HUES48 (cell line): ENCODE data around the gene UBFD1.
"Not testable (repeated sequence)": the region's sequence is repeated elsewhere in the genome, so short reads cannot be mapped to it uniquely, and the experiment has no call there.

Experiments
- H3K27ac ChIP-seq: one replicate; pipeline ENCODE4 v1.7.0; 2013; ENCODE audit warnings: low read depth, low read length, inconsistent platforms
- H3K27me3 ChIP-seq: 2 replicates; pipeline ENCODE4 v1.6.1; 2013; ENCODE audit warnings: mild to moderate bottlenecking, low read length; ENCODE audit not compliant: control insufficient read depth, insufficient read depth
- H3K36me3 ChIP-seq: 2 replicates; pipeline ENCODE4 v1.6.1; 2013; ENCODE audit warnings: low read length; ENCODE audit not compliant: control insufficient read depth, insufficient read depth
- H3K4me1 ChIP-seq: 2 replicates; pipeline ENCODE4 v1.6.1; 2013; ENCODE audit warnings: mild to moderate bottlenecking, low read length; ENCODE audit not compliant: control insufficient read depth, insufficient read depth
- H3K4me3 ChIP-seq: 2 replicates; pipeline ENCODE4 v1.5.1; 2013; ENCODE audit warnings: mild to moderate bottlenecking, low read depth, low read length
- H3K9ac ChIP-seq: 2 replicates; pipeline ENCODE4 v1.6.1; 2013; ENCODE audit warnings: mild to moderate bottlenecking, low read depth, low read length, moderate library complexity
- H3K9me3 ChIP-seq: 2 replicates; pipeline ENCODE4 v1.6.1; 2013; ENCODE audit warnings: low read length; ENCODE audit not compliant: control insufficient read depth, insufficient read depth

UBFD1 gene

GRCh38 chr16:23570992-23571632 lies 13.6 kb downstream of the UBFD1 start:
- Histone ChIP-seq H3K4me3 (no peak overlapping the region), H3K9ac (no peak overlapping the region), H3K9me3 (no peaks in the 10 kb centered on the region), H3K27ac (no peak overlapping the region), H3K27me3 (no peaks in the 10 kb centered on the region), H3K36me3 (peaks cover 87% of the 10 kb centered on the region), H3K4me1 (no peaks in the 10 kb centered on the region)

- Histone ChIP-seq H3K9me3 (no peaks in the 10 kb centered on the region), H3K4me1 (no peaks in the 10 kb centered on the region), H3K9ac (no peak overlapping the region), H3K36me3 (peaks cover 80% of the 10 kb centered on the region), H3K4me3 (no peak overlapping the region), H3K27ac (no peak overlapping the region), H3K27me3 (no peaks in the 10 kb centered on the region)
Measured at GRCh38 chr16:23571895-23572294, 14.4 kb downstream of the UBFD1 start.

- no peak overlapping the region for H3K27ac ChIP-seq
- H3K27me3 ChIP-seq = no peaks in the 10 kb centered on the region
- H3K4me1 ChIP-seq = no peaks in the 10 kb centered on the region
- no peaks in the 10 kb centered on the region for H3K9me3 ChIP-seq
- peaks cover 75% of the 10 kb centered on the region for H3K36me3 ChIP-seq
- H3K4me3 ChIP-seq = no peak overlapping the region
- no peak overlapping the region for H3K9ac ChIP-seq
Measured at GRCh38 chr16:23572394-23572793, 14.9 kb downstream of the UBFD1 start.

GRCh38 chr16:23573817-23574216 lies 16.3 kb downstream of the UBFD1 start:
- H3K9me3 ChIP-seq = no peaks in the 10 kb centered on the region
- H3K27ac ChIP-seq = no peak overlapping the region
- no peaks in the 10 kb centered on the region for H3K4me1 ChIP-seq
- no peak overlapping the region for H3K4me3 ChIP-seq
- H3K27me3 ChIP-seq = no peaks in the 10 kb centered on the region
- H3K9ac ChIP-seq = no peak overlapping the region
- H3K36me3 ChIP-seq = peaks cover 68% of the 10 kb centered on the region

- Histone ChIP-seq H3K4me1 (no peaks in the 10 kb centered on the region), H3K4me3 (no peak overlapping the region), H3K27me3 (no peaks in the 10 kb centered on the region), H3K27ac (no peak overlapping the region), H3K36me3 (peaks cover 64% of the 10 kb centered on the region), H3K9me3 (no peaks in the 10 kb centered on the region), H3K9ac (no peak overlapping the region)
Measured at GRCh38 chr16:23575834-23576233, 18.3 kb downstream of the UBFD1 start.

- peaks cover 61% of the 10 kb centered on the region for H3K36me3 ChIP-seq
- no peaks in the 10 kb centered on the region for H3K4me1 ChIP-seq
- H3K4me3 ChIP-seq = no peak overlapping the region
- H3K9me3 ChIP-seq = no peaks in the 10 kb centered on the region
- no peaks in the 10 kb centered on the region for H3K27me3 ChIP-seq
- H3K27ac ChIP-seq = no peak overlapping the region
- H3K9ac ChIP-seq = no peak overlapping the region
Measured at GRCh38 chr16:23577493-23577892, 20.0 kb downstream of the UBFD1 start.

GRCh38 chr16:23578101-23578830 lies 20.7 kb downstream of the UBFD1 start:
- Histone ChIP-seq H3K36me3 (peaks cover 54% of the 10 kb centered on the region), H3K4me1 (no peaks in the 10 kb centered on the region), H3K9me3 (no peaks in the 10 kb centered on the region), H3K4me3 (no peak overlapping the region), H3K9ac (no peak overlapping the region), H3K27me3 (no peaks in the 10 kb centered on the region), H3K27ac (no peak overlapping the region)

- Histone ChIP-seq H3K9ac (no peak overlapping the region), H3K27ac (no peak overlapping the region), H3K27me3 (no peaks in the 10 kb centered on the region), H3K36me3 (peaks cover 48% of the 10 kb centered on the region), H3K9me3 (no peaks in the 10 kb centered on the region), H3K4me3 (no peak overlapping the region), H3K4me1 (no peaks in the 10 kb centered on the region)
Measured at GRCh38 chr16:23579371-23579770, 21.8 kb downstream of the UBFD1 start.

- Histone ChIP-seq H3K4me1 (no peaks in the 10 kb centered on the region), H3K4me3 (no peak overlapping the region), H3K36me3 (peaks cover 54% of the 10 kb centered on the region), H3K27me3 (no peaks in the 10 kb centered on the region), H3K9ac (no peak overlapping the region), H3K9me3 (no peaks in the 10 kb centered on the region), H3K27ac (no peak overlapping the region)
Measured at GRCh38 chr16:23580391-23580790, 22.9 kb downstream of the UBFD1 start.

- peaks cover 62% of the 10 kb centered on the region for H3K36me3 ChIP-seq
- H3K27ac ChIP-seq = no peak overlapping the region
- no peaks in the 10 kb centered on the region for H3K27me3 ChIP-seq
- no peak overlapping the region for H3K9ac ChIP-seq
- H3K4me3 ChIP-seq = no peak overlapping the region
- H3K9me3 ChIP-seq = no peaks in the 10 kb centered on the region
- no peaks in the 10 kb centered on the region for H3K4me1 ChIP-seq
Measured at GRCh38 chr16:23581764-23582163, 24.2 kb downstream of the UBFD1 start.

- H3K9me3 ChIP-seq, H3K27me3 ChIP-seq, H3K4me3 ChIP-seq, H3K9ac ChIP-seq, H3K27ac ChIP-seq, H3K4me1 ChIP-seq: not testable (repeated sequence)
- peaks cover 70% of the 10 kb centered on the region for H3K36me3 ChIP-seq
Measured at GRCh38 chr16:23583271-23583670, 25.7 kb downstream of the UBFD1 start.
